Parathyroid adenoma (tissue), 2 donors: ENCODE data around the gene CRY2.

Source experiments
- H2AFZ ChIP-seq: fragments of 300-600 bp; sonication (generic); one replicate; pipeline ENCODE4 v1.7.0; 2017; ENCODE audit warnings: antibody characterized with exemption, mild to moderate bottlenecking
- H3K27ac ChIP-seq: fragments of 300-600 bp; sonication (generic); one replicate; pipeline ENCODE4 v1.7.0; 2017
- H3K27me3 ChIP-seq: fragments of 300-600 bp; sonication (generic); one replicate; pipeline ENCODE4 v1.7.0; 2017; ENCODE audit warnings: low read length; ENCODE audit not compliant: control insufficient read depth, insufficient read depth
- H3K36me3 ChIP-seq: fragments of 300-600 bp; sonication (generic); one replicate; pipeline ENCODE4 v1.7.0; 2017; ENCODE audit warnings: low read length; ENCODE audit not compliant: control insufficient read depth, insufficient read depth
- H3K4me1 ChIP-seq: fragments of 300-600 bp; sonication (generic); one replicate; pipeline ENCODE4 v1.7.0; 2017; ENCODE audit warnings: control low read depth
- H3K4me2 ChIP-seq: fragments of 300-600 bp; sonication (generic); one replicate; pipeline ENCODE4 v1.7.0; 2017; ENCODE audit warnings: low read length
- H3K4me3 ChIP-seq: fragments of 300-600 bp; sonication (generic); one replicate; pipeline ENCODE4 v1.7.0; 2017; ENCODE audit warnings: low read depth, low read length
- H3K79me2 ChIP-seq: fragments of 300-600 bp; sonication (generic); one replicate; pipeline ENCODE4 v1.7.0; 2017; ENCODE audit warnings: control low read depth
- H3K9ac ChIP-seq: fragments of 300-600 bp; sonication (generic); one replicate; pipeline ENCODE4 v1.7.0; 2017; ENCODE audit warnings: mild to moderate bottlenecking
- H3K9me3 ChIP-seq: fragments of 300-600 bp; sonication (generic); one replicate; pipeline ENCODE4 v1.7.0; 2017; ENCODE audit warnings: low read length; ENCODE audit not compliant: control insufficient read depth
- TF ChIP-seq, protein P1 (sequence below): fragments of 300-600 bp; sonication (generic); IDR thresholded peaks from one replicate; pipeline ENCODE4 v1.7.0; 2017; ENCODE audit warnings: antibody characterized with exemption, mild to moderate bottlenecking
- donor health status: primary hyperparathyroidism.

The CRY2 gene

DNA sequence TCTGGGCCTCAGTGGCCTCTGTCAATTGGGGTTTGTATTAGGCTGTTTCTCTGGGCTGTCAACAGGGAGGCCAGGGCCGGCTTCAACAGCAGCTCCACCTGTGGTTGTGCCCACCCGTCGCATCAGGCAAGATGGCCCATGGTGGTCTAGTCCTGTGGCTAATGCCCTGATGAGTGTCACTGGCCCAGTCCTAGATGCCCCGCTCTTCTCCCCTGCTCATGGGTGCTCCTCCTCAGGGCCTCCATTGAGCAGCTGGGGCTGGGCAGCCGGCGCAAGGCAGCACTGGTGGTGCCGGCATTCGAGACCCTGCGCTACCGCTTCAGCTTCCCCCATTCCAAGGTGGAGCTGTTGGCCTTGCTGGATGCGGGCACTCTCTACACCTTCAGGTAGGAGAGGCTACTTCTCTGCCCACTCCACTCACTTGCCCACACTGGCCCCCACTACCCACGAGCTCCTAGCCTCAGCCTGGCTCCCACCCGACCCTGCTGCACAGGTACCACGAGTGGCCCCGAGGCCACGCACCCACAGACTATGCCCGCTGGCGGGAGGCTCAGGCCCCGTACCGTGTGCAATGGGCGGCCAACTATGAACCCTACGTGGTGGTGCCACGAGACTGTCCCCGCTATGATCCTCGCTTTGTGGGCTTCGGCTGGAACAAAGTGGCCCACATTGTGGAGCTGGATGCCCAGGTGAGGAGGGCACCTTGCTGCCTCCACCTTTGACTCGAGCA is 80.6 kb downstream of the CRY2 start:
- Histone ChIP-seq H3K9me3 (no peaks in the 10 kb centered on the region), H3K9ac (no peak overlapping the region), H3K27ac (no peak overlapping the region), H3K36me3 (no peaks in the 10 kb centered on the region), H3K4me2 (no peak overlapping the region), H3K27me3 (no peaks in the 10 kb centered on the region), H2AFZ (no peak overlapping the region), H3K79me2 (no peaks in the 10 kb centered on the region), H3K4me1 (no peaks in the 10 kb centered on the region), H3K4me3 (no peak overlapping the region)
- TF ChIP-seq, protein P1, sequence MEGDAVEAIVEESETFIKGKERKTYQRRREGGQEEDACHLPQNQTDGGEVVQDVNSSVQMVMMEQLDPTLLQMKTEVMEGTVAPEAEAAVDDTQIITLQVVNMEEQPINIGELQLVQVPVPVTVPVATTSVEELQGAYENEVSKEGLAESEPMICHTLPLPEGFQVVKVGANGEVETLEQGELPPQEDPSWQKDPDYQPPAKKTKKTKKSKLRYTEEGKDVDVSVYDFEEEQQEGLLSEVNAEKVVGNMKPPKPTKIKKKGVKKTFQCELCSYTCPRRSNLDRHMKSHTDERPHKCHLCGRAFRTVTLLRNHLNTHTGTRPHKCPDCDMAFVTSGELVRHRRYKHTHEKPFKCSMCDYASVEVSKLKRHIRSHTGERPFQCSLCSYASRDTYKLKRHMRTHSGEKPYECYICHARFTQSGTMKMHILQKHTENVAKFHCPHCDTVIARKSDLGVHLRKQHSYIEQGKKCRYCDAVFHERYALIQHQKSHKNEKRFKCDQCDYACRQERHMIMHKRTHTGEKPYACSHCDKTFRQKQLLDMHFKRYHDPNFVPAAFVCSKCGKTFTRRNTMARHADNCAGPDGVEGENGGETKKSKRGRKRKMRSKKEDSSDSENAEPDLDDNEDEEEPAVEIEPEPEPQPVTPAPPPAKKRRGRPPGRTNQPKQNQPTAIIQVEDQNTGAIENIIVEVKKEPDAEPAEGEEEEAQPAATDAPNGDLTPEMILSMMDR = no peak

DNA sequence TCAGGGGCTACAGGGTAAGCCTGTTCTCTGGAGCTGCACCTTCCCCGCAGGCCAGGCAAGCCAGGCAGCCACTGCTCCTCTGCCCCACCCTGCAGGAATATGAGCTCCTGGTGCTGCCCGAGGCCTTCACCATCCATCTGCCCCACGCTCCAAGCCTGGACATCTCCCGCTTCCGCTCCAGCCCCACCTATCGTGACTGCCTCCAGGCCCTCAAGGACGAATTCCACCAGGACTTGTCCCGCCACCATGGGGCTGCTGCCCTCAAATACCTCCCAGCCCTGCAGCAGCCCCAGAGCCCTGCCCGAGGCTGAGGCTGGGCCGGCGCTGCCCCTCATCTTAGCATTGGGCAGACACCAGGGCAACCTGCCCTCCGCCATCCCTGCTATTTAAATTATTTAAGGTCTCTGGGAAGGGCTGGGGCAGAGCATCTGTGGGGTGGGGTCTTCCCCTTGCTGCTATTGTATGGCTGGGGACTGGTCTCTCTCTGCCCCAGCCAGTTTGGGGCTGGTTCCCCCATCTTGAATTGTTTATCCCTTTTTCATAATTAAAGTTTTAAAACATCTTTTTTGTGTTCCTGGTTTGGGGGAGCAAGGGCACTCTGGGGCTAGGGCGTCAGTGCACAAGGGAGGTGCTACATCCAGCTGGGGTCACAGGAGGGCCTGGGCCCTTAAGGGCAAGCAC is 81.4 kb downstream of the CRY2 start:
- H3K27me3 ChIP-seq = no peaks in the 10 kb centered on the region
- no peaks in the 10 kb centered on the region for H3K36me3 ChIP-seq
- H3K9me3 ChIP-seq = no peaks in the 10 kb centered on the region
- no peaks in the 10 kb centered on the region for H3K79me2 ChIP-seq
- H3K27ac ChIP-seq = no peak overlapping the region
- H3K4me1 ChIP-seq = no peaks in the 10 kb centered on the region
- TF ChIP-seq, protein P1 = no peak
- H3K4me3 ChIP-seq = no peak overlapping the region
- no peak overlapping the region for H3K4me2 ChIP-seq
- no peak overlapping the region for H3K9ac ChIP-seq
- H2AFZ ChIP-seq = no peak overlapping the region

DNA sequence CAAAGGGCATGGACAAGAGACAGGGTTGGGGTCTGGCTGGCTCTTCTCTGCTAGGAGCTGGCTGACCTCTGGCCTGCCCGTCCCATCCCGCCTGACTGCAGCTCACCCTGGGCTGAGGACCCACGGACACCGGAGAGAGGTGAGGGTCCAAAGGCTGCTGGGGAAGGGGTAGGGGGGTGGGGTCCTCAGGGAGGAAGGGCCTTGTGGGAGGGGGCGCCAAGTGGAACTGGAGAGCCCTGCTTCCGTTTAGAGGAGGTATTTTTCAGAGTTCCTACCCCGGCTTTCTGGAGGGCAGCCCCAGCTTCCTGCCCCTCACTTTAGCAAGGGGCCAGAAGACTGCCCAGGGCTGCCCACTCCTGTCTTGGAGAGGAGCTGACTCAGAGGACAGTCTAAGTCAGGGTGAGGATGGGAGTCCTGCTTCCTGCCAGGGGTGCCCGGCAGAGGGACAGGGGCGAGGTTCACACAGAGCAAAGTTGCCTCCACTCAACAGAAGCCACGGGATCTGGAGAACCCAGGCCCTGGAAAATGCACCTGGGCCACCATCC is 82.3 kb downstream of the CRY2 start:
- H3K79me2 ChIP-seq = no peaks in the 10 kb centered on the region
- no peak overlapping the region for H3K27ac ChIP-seq
- H3K4me3 ChIP-seq = no peak overlapping the region
- no peak overlapping the region for H2AFZ ChIP-seq
- TF ChIP-seq, protein P1 = no peak
- no peaks in the 10 kb centered on the region for H3K9me3 ChIP-seq
- H3K4me2 ChIP-seq = no peak overlapping the region
- H3K9ac ChIP-seq = no peak overlapping the region
- no peaks in the 10 kb centered on the region for H3K27me3 ChIP-seq
- no peaks in the 10 kb centered on the region for H3K36me3 ChIP-seq
- H3K4me1 ChIP-seq = peaks cover under 1% of the 10 kb centered on the region

DNA sequence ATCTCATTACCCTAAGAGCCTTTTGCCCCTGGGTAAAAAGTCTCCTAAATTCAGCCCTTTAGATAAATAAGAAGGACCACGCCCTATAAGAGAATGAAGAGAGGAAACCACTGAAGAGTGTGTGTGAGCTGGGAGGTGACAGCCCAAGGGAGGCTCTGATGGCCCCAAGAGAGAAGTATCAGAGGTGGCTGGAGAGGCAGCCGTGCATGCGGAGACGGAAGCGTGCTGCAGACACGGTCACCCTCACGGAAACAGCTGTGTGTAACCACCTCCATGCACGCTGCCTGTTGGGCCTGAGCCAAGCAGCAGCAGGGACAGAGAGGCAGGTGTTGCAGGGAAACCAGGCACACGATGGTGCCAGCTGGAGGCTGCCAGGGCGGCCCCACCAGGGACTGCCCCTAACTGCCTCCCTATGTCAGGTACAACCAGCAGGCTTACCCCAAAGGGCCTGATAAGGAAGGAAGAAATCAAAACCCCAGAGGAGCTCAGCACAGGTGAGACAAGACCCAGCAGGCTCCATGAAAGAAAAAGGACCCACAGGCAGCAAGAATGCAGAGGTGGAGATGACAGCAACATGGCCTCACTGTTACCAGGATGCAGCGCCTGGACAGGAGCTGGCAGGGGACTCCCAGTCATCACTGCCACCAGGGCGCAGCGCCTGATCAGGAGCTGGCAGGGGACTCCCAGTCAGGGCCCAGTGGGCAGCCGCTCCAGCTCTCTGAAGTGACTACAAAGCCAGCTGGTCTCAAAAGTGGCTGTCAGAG is 82.9 kb downstream of the CRY2 start:
- H3K27me3 ChIP-seq = no peaks in the 10 kb centered on the region
- no peak overlapping the region for H3K4me2 ChIP-seq
- TF ChIP-seq, protein P1 = no peak
- no peak overlapping the region for H3K27ac ChIP-seq
- peaks cover 6% of the 10 kb centered on the region for H3K4me1 ChIP-seq
- H3K4me3 ChIP-seq = no peak overlapping the region
- no peaks in the 10 kb centered on the region for H3K9me3 ChIP-seq
- no peaks in the 10 kb centered on the region for H3K79me2 ChIP-seq
- no peaks in the 10 kb centered on the region for H3K36me3 ChIP-seq
- no peak overlapping the region for H2AFZ ChIP-seq
- H3K9ac ChIP-seq = no peak overlapping the region
